ENCODE results near the gene ZMAT5.

Gene ZMAT5

GRCh38 chr22:29683536-29683935 is 83.3 kb downstream of the ZMAT5 start:
- DNase-seq (ENCODE audit: low spot score) = no peak

Data from GM03348 (cell line).